B cell (primary cell): ENCODE results near the gene OR10H2.

Experiments used
- EZH2 ChIP-seq: IDR thresholded peaks from 2 replicates; pipeline ENCODE4 v1.6.1; 2012; ENCODE audit warnings: borderline replicate concordance, low read depth, mild to moderate bottlenecking, moderate library complexity, low read length; ENCODE audit not compliant: insufficient read depth, poor library complexity, severe bottlenecking
- TF ChIP-seq, protein P1 (sequence below): fragments of 200-600 bp; IDR thresholded peaks from one replicate; pipeline ENCODE4 v1.8.0; 2022; ENCODE audit warnings: antibody characterized with exemption, mild to moderate bottlenecking

DNA sequence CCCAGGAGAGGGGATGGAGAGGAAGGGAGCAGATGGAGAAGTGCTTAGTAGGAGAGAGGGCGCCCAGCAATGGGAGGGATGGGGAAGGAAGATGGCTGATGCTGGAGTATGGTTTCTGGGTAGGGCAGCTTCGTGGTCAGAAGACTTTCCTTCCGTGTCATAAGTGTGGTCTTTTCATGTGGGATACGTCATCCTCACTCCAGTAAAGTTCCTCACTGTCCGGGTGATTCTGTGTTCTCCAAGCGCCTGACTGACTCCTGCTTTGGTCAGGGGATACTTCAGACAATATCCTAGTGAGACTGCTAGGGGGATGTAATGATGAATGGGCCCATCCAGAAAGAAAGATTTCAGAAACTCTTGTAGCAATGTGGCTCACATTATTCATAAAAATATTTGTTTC, 6.1 kb downstream of the OR10H2 start:
- TF ChIP-seq, protein P1, sequence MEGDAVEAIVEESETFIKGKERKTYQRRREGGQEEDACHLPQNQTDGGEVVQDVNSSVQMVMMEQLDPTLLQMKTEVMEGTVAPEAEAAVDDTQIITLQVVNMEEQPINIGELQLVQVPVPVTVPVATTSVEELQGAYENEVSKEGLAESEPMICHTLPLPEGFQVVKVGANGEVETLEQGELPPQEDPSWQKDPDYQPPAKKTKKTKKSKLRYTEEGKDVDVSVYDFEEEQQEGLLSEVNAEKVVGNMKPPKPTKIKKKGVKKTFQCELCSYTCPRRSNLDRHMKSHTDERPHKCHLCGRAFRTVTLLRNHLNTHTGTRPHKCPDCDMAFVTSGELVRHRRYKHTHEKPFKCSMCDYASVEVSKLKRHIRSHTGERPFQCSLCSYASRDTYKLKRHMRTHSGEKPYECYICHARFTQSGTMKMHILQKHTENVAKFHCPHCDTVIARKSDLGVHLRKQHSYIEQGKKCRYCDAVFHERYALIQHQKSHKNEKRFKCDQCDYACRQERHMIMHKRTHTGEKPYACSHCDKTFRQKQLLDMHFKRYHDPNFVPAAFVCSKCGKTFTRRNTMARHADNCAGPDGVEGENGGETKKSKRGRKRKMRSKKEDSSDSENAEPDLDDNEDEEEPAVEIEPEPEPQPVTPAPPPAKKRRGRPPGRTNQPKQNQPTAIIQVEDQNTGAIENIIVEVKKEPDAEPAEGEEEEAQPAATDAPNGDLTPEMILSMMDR, result no peak
- TF ChIP-seq EZH2, result no peak
